ENCODE results near the gene MED25.

DNA sequence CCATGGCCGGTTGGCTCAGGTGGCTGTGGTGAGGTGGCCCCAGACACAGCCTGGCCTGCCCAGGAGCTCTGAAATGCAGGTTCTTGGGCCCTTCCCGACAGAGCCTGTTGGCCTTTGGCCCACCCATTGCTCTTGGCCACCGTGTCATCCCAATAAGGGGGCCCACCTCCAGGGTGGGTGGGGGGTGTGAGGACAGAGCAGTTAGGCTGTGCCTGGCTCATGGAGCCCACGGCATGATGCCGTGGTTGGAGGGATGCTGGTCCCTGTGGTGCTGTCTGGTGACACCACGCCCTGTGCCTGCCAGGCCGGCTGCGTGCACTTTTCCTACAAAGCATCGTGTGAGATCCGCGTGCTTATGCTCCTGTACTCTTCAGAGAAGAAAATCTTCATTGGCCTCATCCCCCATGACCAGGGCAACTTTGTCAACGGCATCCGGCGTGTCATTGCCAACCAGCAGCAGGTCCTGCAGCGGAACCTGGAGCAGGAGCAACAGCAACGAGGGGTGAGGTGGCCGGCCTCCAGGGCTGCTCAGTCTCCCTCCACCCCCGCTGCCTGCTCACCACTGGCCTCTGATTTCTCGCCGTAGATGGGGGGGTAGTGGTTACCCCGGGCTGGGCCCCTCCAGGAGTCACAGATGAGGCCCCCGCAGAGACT, 41.7 kb downstream of the MED25 start:
- TF ChIP-seq POLR2A (IDR thresholded peaks at IDR 0.05) (no peak), EP300 (IDR thresholded peaks at IDR 0.05) (no peak)
- TF ChIP-seq, protein P1, sequence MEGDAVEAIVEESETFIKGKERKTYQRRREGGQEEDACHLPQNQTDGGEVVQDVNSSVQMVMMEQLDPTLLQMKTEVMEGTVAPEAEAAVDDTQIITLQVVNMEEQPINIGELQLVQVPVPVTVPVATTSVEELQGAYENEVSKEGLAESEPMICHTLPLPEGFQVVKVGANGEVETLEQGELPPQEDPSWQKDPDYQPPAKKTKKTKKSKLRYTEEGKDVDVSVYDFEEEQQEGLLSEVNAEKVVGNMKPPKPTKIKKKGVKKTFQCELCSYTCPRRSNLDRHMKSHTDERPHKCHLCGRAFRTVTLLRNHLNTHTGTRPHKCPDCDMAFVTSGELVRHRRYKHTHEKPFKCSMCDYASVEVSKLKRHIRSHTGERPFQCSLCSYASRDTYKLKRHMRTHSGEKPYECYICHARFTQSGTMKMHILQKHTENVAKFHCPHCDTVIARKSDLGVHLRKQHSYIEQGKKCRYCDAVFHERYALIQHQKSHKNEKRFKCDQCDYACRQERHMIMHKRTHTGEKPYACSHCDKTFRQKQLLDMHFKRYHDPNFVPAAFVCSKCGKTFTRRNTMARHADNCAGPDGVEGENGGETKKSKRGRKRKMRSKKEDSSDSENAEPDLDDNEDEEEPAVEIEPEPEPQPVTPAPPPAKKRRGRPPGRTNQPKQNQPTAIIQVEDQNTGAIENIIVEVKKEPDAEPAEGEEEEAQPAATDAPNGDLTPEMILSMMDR (IDR thresholded peaks at IDR 0.05), result no peak
